Ishikawa (cell line): ENCODE results near the gene PLXNA4.

ENCODE experiments used
- CEBPB ChIP-seq: IDR thresholded peaks from 2 replicates; pipeline ENCODE4 v1.6.1; 2012
- EGR1 ChIP-seq: IDR thresholded peaks from 2 replicates; pipeline ENCODE4 v1.6.1; 2012
- EP300 ChIP-seq: IDR thresholded peaks from 2 replicates; pipeline ENCODE4 v1.6.1; 2012; ENCODE audit warnings: borderline replicate concordance
- FOXM1 ChIP-seq: IDR thresholded peaks from 2 replicates; pipeline ENCODE4 v1.6.1; 2012; ENCODE audit warnings: low read depth, borderline replicate concordance
- RAD21 ChIP-seq: IDR thresholded peaks from 2 replicates; pipeline ENCODE4 v1.6.1; 2012; ENCODE audit warnings: low read depth
- REST ChIP-seq: IDR thresholded peaks from 2 replicates; pipeline ENCODE4 v1.6.1; 2012; ENCODE audit warnings: low read depth, mild to moderate bottlenecking
- USF1 ChIP-seq: IDR thresholded peaks from 2 replicates; pipeline ENCODE4 v1.6.1; 2012
- YY1 ChIP-seq: IDR thresholded peaks from 2 replicates; pipeline ENCODE4 v1.6.1; 2012; ENCODE audit warnings: low read depth

- TF ChIP-seq FOXM1 (no peak), REST (no peak), CEBPB (no peak), EP300 (no peak), EGR1 (no peak), RAD21 (no peak), USF1 (no peak), YY1 (no peak)
Measured at GRCh38 chr7:132230462-132230861, 345.8 kb downstream of the PLXNA4 start.
